ENCODE data around the gene EVX2.

The EVX2 gene

DNA sequence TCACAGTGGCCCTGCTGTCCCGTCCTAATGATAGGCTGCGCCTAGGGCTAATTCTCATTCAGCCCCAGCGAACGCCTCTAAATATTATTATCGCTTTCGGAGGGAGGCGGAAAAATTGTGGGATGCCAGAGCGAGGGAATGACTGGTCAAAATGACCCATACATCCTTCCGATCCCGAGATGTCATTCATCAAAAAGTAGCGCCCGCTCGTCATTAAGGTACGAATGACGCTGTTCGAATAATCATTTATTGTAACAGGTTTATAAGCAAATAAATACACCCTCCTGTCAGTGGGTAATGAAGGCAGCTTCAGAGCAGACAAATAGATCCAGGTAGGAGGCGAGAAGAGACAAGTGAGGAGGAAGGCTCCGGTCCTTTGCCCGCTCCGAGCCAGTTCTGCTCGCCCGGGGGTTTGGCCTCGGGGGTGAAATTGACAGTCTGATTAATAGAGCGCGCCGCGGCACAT, at the start of gene EVX2:
Gene EVX2 (minus strand): TSS at position 167 of the 466 bp plus-strand sequence. CDS start 186 bp downstream, outside the sequence.
- no peak for DNase-seq

DNA sequence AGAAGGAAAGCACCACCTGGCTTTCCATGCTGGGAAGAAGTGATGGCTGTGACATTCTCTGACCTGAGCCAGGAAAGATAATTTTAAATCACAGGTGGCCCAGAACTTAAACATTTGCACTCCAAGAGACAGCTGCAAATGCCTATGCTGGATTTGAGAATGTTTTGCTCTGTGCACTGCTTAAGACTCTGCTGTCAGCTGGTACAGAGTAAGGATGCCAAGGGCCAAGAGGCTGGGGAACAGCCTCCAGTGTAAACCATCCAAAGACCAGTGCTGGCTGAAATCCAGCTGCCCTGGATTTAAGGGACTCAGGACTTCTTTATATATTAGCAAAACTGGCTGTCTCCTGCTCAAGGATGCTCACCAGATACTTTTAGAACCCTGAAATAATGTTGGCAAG, 49.6 kb upstream of the EVX2 start:
- no peak for DNase-seq

DNA sequence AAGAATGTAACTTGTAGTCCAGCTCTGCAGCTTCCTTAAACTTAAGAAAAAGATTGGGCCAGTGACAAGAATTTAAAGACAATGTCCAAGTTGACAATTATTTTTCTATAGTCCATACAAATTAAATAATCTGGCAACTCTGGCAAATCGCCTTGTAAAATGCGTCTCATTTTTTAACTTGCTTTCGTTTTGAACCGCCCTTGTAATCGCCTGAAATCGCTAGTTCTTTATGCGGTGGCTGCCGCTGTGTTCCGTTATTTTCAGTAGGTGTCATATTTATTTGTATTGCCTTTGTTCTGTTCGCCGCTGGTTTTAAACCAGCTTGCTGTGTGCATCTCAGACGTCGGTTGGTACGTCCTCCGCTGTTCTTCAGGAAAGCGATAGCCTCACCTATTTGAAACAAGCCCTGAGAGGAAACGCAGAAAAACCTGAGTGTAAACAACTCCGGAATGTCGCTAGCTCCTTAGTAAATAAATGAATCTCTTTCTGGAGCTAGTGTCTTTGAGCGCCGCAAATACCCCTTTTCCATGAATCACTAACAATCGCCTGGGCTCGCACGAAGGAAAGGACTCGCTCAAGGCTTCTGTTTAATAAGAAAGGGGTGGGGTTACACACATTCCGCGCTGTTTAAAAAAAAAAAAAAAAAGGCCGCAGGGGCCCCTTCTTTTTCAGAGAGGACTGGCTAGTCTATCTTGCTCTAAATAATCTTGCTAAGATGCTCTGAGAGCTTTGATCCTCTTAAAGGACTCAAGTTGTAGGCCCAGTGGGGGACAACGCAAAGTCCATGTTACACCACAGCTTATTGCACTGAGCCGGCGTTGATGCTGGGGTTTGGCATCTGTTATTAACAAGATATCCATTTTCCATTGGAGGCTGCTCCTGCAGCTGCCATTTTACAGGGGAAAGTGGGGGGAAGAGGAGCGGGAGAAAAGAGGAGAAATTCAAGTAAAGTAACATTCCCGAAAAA, 48.7 kb upstream of the EVX2 start:
- DNase-seq = no peak

DNA sequence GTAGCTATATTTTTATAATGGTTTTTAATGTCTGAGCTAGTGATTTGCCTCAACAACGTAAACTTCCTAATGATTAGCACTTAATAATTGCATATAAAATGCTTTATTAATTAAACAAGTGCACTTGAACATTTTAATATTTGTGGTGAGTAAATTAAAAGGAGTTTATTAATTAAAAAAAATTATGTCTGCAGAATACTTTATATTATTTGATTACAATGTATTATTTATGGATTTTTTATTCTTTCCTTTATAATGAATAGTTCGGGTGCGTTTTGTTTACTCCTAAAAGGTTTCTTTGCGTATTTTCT, 48.0 kb upstream of the EVX2 start:
- no peak for DNase-seq

DNA sequence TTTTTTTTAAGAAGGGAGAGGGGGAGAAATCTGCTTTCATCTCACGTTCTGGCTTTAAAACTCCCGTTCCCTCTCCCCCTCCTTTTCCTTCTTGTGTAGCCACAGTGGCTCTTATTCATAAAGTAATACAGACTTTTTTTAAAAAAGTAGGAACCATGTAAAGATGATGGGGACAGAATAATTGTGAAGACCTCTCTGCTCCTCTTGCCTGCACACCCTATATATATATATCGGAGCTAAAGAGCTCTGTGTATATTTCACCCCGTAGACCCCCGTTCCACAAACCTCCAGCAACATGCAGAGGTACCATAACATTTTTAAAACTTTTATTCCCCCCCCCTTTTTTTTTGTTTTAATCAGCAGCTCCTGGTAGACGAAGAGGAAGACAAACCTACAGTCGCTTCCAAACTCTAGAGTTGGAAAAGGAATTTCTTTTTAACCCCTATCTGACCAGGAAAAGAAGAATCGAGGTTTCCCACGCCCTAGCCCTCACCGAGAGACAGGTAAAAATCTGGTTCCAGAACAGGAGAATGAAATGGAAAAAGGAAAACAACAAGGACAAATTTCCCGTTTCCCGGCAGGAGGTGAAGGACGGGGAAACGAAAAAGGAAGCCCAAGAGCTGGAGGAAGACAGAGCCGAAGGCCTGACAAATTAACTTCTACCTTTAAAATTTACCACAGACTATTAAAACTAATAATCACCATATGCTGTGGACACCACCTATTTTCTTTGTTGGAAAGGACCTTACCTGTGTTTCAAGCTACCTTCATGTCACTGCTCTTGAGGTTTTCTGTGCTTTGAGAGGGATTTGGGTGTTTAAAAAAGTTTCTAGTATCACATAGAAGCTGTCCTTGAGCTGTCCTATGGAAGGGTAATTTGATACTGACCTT, 47.4 kb upstream of the EVX2 start:
- no peak for DNase-seq

DNA sequence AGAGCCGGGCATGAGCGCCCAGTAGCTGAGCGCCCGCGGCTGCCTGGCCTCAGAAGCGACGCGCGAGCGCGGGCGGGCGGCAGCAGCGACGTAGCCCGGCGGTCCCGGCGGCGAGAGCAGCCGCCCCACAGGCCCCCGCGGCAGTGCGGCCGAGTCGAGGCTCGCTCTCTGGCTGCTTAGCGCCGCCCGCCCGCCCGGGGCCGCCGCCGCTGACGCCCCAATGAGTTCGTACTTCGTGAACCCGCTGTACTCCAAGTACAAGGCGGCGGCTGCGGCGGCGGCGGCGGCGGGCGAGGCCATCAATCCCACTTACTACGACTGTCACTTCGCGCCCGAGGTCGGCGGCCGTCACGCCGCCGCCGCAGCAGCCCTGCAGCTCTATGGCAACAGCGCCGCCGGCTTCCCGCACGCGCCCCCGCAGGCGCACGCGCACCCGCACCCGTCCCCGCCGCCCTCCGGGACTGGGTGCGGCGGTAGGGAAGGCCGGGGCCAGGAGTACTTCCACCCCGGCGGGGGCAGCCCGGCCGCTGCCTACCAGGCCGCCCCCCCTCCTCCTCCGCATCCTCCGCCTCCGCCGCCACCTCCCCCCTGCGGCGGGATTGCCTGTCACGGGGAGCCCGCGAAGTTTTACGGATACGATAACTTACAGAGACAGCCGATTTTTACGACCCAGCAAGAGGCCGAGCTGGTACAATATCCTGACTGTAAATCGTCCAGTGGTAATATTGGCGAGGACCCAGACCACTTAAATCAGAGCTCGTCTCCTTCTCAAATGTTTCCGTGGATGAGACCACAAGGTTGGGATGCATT, 46.6 kb upstream of the EVX2 start:
- DNase-seq = peak; percentile 86

DNA sequence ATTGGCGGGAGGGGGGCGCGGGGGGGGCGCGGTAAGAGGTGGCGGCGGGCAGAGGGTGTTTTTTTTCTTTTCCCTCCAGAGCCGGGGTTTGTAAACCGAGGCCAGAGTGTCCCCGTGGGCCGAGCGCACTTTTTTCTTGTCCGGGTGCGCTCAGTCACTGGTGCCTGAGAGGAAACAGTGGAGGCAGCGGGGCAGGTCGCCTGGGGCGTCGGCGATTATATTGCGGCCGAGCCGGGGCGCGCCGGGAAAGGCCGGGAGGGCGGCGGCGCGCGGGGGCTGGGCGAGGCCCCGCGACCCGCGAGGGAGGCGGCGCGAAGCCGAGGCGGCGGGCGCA, 46.0 kb upstream of the EVX2 start:
- DNase-seq = peak; percentile 86

DNA sequence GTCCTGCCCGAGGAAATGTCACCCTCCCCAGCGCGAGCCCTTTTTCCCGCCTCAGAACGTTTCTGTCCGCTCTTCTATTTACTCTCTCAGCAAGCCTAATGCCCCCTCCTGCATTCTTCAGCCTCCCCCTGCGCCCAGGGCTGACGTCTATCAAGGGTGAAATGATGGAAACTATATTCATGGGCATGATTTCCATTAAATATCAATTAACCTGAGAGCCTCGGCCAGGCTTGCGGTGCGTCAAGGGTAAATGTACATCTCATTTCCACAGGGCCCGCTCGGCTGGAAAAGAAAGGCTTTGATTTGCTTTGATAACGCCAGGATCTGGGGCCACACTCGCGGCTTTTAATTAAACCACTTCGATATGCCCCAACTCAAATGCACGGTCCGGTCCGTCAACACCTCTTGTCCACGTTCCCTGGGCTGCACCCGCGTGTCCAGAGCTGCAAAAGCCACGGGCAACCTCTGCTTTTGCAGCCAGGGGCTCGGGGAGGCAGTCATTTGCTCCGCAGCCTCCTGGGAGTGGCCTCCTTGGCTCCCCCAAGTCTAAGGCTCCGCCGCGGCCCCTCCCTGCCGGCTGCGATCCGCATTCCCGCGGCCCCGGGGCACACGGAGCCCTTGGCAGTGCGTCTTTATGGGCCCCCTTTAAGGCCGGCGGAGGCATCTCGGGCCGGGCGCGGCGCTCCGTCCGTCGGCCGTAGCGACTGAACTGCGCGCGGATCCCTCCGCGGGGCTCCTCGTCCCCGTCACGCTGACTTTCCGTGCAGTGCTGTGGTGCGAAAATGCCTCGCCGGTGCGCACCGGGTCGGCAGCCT, 45.4 kb upstream of the EVX2 start, which contains the start of gene HOXD8:
Gene HOXD8 (plus strand): TSS at position 724 of the 815 bp plus-strand sequence. CDS start 662 bp downstream, outside the sequence.
- peak; percentile 93 for DNase-seq

DNA sequence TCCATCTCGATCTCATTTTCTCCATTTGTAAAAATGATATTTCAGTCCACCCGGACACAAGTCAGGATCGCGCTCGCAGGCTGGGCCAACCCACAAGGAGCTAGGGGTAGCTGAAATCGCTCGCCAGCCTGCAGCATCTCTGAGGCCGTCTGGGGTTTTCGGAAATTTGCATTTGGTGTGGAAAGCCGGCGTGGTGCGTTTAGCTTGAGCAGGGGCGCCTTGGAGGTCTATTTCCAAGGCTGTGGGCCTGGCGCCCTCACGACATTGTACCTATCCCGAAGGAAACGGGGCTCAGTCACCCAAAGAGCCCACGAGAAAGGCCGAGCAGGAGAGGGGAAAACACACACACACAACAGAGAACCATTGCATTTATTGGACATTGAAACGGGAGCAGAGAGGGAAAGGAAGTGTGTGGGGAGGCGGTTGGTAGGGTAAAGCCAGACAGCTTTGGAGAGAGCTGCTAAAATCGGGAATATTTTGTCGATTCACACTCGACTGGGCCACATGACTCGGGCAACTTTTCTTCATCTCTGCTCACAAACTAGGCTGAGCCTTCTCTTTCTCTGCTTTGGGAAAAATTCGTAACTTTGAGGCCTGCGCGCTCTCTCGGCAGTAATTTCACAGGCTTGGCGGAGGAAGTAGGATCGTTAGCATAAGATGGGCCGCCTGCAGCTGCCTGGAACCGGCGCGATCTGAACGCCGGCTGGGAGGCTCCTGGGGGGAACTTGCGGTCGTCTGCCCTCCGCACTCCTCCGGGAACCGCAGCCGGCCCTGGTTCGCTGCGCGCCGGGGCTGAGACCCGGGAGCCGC, 44.6 kb upstream of the EVX2 start:
- DNase-seq = peak; percentile 77

DNA sequence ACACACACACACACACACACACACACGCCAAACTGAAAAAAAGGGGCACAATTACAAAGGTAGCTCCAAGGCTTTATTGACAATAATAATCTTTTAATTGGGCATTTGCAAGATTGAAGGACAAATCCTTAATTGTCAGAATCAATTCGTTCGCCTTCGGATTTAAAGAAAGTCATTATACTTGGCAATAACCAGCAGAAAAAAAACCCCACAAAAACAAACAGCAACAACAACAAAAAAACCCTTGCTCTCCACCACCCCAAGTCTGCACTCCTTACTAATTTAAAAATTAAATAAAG, 44.0 kb upstream of the EVX2 start:
- no peak for DNase-seq

DNA sequence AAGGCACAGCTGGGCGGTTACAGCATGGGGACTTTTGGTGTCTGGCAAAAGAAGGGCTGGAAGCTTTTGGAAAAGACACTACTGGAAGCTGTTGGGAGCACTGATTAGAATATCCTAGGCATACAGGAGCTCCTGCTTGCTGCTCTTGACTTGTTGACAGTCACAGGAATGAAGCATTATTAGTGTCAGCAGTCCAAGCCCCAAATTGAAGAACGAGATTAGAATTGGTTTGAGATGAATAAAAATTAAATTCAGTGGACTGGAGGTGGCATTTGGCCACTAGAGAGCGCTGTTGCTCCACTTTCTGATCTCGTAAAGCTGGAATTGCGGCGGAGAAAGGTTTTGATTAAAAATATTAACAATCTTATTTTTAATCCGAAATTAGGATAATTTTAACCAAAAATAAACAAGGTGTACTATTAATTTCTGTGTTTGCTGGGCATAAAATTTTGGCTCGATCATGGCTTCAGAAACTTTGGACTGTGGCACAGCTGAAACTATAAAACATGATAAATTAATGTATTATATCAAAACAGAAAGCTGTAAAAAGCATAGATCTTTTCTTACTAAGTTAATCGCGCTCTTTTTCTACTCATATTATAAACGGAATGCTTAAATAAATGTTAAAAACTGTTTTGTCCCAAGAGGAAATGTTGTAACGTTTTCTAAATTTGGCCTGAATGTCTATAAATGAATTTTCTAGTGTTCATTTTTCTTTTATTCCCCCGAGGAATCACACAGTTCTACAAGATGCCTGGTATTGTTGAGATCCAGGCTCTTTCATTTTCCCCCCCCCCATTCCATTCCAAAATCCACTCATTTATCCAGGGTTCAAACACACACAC, 43.4 kb upstream of the EVX2 start:
- peak; percentile 79 for DNase-seq

DNA sequence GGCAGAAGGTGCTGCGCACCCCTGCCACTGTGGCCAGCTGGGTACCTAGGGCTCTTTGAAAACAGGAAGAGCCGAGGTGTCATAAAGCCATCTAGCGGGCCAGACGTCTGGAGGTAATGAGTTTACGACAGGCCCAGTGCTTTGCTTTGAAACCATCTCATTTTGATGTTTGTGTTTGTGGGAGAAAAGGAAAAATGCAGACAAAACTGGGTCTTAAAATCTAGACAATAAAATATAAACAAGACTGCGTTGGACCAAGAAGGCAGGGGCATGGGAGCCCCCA, 42.0 kb upstream of the EVX2 start:
- no peak for DNase-seq

DNA sequence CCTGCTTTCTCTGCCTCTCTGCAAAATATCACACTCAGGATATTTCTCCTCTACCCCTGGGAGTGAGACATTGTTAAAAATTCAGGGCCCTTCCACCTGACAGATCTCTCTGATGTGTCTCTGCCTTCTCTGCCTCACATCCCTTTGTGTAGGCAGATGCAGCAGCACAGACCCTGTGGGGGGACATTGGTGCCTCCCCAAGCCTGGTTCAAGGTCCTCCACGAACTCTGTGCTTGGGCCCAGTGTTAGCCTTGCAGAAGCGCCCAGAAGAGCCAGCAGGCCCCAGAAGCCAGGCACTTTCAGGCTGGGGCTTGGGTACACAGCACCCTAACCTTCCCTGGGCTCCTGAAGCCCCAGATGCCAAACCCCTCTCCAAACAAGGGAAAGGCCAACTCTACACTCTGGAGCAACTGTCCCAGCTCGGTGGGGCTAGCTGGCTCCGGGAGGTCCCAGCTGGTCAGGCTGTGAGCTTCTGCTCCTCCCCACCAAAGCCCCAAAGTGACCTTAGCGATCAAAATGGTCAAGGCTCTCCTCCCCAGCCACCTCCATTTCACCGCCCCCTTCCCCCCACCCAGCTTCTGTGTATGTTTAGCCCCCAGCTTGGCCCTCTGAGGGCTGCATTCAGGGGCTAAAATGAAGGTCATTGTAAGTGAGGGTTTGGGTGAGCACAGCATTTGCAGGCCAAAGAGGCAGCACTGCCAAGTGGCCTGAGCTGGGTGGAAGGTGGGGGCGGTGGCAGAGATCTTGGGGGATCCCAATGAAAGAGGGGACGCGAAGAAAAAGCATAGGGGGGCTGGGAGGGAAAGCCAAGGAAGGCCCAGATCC, 41.4 kb upstream of the EVX2 start:
- DNase-seq = no peak

DNA sequence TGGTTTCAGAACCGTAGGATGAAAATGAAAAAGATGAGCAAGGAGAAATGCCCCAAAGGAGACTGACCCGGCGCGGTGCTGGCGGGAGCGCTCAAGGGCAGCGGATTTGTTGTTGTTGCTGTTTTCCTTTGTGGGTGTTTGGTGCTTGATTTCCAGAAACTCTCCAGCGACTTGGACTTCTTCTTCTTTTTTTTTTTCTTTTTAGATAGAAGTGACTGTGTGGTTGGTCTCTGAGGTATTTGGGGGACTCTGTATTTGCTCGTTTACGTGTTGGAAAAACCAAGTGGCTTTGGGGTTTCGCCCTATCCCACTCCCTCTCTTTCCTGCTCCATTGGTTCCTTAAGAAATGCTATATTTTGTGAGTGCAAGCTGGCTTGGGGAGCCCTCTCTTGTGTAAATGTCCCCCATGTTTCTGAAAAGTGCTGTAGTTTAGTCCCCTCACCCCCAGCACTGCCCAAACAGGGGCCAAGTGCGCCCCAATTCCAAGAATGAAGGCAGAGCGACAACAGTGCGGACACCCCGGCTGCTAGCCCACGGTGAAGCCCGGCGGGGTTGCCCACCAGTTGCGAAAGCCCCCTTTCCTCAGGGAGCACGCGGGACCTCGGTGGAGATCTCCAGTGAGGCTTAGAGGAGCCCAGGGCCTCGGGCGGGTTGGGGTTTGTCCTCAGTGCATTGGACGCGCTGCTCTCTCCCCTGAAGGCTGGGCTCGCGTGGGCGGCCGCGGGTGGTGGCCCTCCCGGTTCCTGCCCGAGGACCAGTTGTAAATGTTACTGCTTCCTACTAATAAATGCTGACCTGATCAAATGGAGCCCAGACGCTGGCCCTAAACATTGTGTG, 40.6 kb upstream of the EVX2 start:
- DNase-seq = no peak

DNA sequence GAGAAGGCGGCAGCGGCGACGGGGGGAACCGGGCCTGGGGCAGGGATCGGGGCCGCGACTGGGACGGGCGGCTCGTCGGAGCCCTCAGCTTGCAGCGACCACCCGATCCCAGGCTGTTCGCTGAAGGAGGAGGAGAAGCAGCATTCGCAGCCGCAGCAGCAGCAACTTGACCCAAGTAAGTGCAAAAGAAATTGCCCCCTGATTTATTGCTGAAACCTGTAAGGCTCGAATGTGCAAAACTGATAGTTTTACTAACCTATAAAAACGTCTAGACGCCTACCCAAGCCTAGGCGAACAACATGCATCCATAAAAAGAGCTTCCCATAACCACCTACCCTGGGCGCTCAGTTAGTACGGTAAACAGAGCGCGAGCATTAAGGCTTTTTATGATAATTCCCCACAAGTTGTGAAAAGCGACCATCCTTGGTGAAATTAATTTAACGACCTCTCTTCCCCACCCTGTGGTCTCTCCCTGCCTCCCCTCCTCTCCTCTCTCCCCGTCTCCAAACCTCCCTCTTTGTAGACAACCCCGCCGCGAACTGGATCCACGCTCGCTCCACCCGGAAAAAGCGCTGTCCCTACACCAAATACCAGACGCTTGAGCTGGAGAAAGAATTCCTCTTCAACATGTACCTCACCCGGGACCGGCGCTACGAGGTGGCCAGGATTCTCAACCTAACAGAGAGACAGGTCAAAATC, 39.8 kb upstream of the EVX2 start:
- peak; percentile 58 for DNase-seq

DNA sequence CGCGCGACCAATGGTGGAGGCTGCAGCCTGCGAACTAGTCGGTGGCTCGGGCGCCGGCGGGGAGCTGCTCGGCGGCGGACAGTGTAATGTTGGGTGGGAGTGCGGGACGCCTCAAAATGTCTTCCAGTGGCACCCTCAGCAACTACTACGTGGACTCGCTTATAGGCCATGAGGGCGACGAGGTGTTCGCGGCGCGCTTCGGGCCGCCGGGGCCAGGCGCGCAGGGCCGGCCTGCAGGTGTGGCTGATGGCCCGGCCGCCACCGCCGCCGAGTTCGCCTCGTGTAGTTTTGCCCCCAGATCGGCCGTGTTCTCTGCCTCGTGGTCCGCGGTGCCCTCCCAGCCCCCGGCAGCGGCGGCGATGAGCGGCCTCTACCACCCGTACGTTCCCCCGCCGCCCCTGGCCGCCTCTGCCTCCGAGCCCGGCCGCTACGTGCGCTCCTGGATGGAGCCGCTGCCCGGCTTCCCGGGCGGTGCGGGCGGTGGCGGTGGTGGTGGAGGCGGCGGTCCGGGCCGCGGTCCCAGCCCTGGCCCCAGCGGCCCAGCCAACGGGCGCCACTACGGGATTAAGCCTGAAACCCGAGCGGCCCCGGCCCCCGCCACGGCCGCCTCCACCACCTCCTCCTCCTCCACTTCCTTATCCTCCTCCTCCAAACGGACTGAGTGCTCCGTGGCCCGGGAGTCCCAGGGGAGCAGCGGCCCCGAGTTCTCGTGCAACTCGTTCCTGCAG, 39.1 kb upstream of the EVX2 start, which contains the start of gene HOXD9:
Gene HOXD9 (plus strand): TSS at position 37 of the 728 bp plus-strand sequence. CDS start 50 bp downstream, at position 87.
- peak; percentile 83 for DNase-seq

DNA sequence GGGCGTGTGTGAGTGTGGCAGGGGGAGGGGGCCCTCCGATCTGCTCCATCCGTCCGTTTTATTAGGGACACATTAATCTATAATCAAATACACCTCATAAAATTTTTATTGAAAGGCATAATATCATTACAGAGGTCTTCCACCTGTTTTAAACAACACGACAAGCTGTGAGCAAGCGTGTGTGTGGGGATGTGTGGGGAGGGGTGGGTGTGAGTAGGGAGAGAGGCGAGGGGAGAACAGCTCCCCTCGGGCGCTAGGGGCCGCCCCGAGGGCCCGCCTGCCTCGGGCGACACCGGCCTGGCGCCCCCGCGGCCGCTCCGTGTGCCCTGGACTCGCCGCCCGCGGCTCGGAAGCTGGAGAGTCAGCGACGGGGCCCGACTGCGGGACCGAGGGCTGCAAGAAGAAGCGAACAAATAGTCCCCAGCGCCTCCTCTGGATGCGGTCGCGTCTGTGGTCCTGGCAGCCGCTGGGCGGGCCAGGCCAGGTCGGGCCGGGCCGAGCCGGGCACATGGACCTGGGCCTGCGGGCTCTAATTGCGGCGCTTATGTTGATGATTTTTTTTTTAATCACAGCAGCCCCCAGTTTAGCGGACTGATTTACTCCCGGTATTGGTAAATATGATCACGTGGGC, 38.4 kb upstream of the EVX2 start:
- DNase-seq = peak; percentile 94

Measured in DMS53 (cell line).